Erythroblast (primary cell): ENCODE measurements around the gene MTG2.
A peak's percentile ranks its signal among the peaks of the same experiment; 100 is the strongest.

Experiments used
- DNase-seq, 2 experiments: peaks; one replicate each; lab custom pipeline; 2025; lab: John Stamatoyannopoulos, UW
- GATA1 ChIP-seq: IDR thresholded peaks from 2 replicates; pipeline ENCODE4 v1.6.1; 2011; ENCODE audit warnings: low read depth, mild to moderate bottlenecking, control low read depth, low read length, moderate library complexity
- POLR2A ChIP-seq: IDR thresholded peaks from 2 replicates; pipeline ENCODE4 v1.6.1; 2011; ENCODE audit warnings: mild to moderate bottlenecking, low read length

The MTG2 gene, protein sequence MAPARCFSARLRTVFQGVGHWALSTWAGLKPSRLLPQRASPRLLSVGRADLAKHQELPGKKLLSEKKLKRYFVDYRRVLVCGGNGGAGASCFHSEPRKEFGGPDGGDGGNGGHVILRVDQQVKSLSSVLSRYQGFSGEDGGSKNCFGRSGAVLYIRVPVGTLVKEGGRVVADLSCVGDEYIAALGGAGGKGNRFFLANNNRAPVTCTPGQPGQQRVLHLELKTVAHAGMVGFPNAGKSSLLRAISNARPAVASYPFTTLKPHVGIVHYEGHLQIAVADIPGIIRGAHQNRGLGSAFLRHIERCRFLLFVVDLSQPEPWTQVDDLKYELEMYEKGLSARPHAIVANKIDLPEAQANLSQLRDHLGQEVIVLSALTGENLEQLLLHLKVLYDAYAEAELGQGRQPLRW

DNA sequence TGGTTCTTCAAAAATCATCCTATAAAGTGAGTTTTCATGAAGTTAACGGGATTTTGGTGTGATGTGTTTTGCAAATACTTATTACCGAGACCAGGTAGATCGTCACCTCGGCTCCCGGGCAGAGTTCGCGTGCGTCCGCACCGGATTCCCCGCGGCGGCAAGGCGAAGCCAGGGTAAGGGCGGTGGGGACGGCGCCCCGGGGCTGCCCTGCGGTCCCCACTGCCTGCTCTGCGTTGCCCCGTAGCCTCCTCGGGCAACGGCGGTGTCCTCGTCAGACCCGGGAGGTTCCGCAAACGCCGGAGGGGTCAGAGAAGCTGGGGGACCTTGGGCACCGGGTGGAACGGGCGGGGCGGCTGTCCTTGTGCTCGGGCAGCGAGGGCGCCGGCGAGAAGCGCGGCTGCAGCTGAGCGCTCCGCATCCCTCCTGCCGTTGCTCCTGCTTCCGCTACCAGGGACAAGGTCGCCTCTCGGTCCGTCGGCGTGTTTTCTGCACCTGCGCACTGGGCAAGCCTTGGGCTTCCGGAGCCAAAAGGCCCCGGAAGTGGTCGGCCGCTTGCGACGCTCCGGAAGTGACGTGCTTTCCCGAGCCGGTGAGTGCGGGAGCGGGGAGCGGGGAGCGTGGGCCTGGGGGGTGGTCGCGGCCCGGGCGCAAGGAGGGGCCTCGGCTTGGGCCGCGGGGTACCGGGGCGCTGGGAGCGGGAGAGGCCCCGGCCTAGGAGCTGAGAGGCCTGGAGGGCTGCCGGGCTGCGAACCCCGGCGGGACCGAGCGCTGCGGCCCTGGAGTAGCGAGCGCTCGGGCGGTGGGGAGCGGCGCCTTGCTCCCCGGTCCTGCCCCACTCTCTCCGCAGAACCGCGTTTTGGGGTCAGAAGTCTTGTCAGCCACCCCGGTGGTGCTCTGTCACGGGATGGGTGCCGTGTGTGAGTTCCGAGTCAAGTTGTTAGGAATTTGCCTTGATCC is at the start of gene MTG2:
Gene MTG2 (plus strand): TSS at position 560 of the 957 bp plus-strand sequence. CDS start 10,393 bp downstream, outside the sequence.
- DNase-seq, result peak; percentile 97
- TF ChIP-seq GATA1 (no peak), POLR2A (peak; percentile 95)

DNA sequence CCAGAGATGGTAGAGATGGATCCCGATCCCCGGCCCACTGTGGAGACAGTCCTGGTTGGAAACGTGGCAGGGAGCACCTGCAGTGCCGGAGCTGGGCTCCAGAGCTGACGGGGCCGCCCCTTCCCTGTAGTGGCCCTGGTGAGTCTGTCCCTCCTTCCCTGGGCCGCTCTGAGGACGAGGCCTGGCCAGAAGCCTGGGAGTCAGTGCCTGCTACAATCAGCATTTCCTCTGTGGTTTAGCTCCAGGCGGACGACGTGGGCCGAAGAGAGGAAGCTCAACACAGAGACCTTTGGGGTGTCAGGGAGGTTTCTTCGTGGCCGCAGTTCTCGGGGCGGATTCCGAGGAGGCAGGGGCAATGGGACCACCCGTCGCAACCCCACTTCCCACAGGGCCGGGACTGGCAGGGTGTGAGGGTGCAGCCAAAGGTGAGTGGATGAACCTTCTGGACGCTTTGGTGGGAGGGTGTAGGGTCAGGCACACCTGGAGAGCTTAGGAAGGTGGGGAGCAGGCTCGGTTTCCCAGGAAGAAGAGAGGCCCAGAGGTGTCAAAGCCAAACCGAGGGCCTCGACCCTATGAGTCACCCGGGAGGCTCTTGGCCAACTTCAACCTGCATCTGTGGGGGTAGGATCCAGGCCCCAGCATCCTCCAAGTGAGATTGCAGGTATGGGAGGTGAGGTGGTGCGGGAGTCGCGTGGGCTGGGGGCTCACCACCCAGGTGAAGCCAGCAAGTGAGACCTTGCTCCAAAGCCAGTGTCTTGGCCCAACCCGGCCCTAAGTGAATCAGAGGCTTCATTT is 49.6 kb upstream of the MTG2 start:
- TF ChIP-seq GATA1, result no peak
- TF ChIP-seq POLR2A, result no peak
- no peak for DNase-seq

DNA sequence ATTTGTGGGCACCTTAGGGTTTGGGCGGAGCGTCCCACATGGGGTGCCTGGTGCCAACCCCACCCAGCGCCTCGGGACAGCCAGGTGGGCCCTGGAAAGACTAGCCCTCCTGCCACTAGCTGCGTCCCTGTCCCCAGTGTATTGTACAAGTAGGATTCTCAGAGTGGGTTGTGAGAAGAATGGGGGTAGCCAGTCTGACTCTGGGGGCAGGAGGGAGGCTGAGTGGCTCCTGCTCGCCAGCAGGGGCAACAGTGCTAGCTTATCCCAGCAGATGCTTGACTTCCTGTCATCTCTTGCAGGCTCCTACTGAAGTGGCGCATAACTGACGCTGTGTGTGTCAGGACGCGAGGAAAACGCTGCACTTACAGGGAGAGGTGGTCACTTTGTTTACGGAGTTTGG is 49.0 kb upstream of the MTG2 start:
- TF ChIP-seq POLR2A, result no peak
- no peak for TF ChIP-seq GATA1
- DNase-seq, result no peak

DNA sequence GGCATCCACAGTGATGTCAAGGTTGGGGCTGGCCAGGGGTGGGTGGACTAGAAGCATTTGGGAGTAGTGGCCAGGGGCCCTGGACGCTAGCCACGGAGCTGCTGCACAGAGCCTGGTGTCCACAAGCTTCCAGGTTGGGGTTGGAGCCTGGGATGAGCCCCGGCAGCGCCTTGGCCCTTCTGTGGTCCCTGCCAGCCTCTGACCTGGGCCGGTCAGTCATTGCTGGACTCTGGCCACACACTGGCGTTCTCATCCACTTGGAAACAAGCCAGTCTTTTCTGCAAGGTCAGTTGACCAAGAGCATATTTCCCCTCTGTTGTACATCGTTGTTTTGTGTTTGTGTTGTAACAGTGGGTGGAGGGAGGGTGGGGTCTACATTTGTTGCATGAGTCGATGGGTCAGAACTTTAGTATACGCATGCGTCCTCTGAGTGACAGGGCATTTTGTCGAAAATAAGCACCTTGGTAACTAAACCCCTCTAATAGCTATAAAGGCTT is 48.0 kb upstream of the MTG2 start:
- no peak for DNase-seq
- TF ChIP-seq POLR2A (no peak), GATA1 (no peak)

DNA sequence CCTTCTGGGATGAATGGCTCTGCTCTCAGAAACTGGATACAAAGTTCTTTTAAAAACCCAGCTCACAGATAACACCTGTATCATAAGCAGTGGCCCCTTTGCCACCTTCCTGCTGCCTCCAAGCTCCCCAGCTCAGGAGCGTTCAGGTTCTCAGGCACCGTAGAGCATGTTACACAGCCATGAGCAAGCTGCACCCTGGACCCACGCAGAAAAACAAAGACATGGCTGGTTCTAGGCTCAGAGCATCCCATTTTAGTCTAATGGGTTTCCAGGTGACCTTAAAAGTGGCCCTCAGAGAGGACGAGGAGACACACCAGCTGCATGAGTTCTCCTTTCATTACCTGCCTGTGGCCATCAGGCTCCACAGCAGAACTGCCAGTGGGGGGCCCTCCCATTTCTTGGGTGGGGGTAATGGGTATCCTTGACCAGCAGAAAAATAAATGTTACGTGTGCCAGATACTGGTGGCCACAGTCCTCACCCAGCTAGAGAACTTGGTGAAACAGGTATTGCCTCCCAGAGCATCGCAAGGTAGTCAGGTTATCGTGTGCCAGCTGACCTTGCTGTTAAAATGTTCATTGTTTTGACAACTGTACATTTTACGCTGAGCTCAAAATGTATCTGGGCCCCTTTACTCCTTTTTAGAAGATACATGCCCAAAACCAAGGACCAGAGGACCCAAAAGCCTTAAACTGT is 47.1 kb upstream of the MTG2 start:
- no peak for DNase-seq
- TF ChIP-seq GATA1 (no peak), POLR2A (peak; percentile 1)

DNA sequence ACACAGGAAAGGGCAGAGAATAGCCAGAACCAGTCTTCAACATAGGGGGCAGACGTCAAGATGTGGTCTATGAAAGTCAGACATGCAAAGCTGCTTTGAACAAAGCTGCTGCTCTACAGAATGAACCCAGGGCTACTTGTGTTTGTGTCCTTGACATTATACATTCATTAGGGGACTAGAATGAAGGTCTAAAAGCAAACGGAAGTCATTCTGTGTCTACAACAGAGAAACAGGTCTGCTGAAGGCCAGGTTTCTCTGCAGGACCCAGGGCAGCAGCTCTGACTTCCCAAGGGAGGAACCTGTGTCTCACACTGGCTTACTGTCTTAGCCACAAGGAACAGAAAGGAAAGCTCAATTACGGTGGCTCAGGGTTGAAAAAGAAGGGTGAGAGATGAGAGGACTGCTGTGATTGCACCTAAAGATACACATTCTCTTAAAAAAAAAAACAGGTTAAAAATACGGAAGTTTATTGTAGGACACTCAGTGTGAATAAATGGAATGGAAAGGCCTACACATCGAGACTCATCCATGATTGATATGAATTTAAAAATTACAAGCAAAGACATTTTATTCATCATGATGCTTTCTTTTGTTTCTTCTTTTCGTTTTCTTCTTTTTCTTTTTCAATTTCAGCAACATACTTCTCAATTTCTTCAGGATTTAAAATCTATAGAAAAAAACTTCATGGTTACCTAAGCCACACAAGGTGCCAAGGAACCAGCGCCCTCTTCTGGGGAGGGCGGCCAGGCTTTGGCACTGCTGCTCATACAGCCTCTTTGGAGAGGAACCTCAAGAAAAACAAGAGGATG is 46.3 kb upstream of the MTG2 start:
- peak; percentile 72 to 83 for DNase-seq
- TF ChIP-seq POLR2A (peak; percentile 12), GATA1 (no peak)

DNA sequence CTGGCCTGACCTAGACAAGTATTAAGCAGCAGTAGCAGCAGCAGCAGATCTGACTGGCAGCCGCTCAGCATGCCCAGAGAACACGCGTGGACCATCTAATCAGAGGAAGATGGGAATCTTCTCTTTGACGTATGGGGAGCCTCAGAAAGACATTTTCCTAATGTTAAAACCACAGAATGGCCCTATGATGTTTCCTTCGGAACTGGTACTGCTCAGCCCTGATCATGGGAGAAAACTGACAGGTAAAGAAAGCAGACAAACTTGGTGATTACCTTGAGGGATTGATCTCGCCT is 45.8 kb upstream of the MTG2 start:
- TF ChIP-seq POLR2A, result no peak
- TF ChIP-seq GATA1, result no peak
- DNase-seq, result no peak

DNA sequence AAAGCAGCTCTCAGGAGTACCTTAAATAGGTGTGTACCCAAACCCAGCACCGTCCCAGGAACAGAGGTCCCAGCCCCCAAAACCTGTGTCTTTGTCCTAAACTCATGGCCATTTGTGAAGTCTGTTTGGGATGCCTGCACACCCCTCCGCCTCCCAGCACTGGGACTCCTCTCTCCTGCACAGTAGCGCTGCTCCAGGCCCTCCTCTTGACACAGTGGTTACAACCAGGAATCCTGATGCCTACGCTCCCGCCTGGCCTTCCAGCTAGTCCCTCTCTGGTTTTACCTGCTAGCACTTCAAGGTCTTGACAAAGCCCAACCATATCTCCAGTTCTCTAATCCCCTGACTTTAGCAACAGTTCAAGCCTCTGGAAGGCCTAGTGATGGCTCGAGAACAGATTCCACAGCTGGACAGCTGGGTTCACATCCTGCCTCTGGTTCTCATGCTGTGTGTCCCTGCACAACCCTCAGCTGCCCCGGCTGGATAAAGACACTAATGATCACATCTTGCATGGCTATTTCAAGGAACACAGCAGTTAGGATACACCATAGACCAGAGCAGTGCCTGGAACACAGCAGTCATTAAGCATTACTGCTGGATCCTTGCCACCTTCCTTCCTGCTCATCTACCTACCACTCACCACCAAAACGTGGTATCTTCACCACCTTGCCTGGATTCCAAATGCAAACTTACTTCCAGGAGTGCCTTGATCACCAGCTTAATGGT is 45.2 kb upstream of the MTG2 start:
- no peak for TF ChIP-seq POLR2A
- no peak for TF ChIP-seq GATA1
- DNase-seq, result no peak

DNA sequence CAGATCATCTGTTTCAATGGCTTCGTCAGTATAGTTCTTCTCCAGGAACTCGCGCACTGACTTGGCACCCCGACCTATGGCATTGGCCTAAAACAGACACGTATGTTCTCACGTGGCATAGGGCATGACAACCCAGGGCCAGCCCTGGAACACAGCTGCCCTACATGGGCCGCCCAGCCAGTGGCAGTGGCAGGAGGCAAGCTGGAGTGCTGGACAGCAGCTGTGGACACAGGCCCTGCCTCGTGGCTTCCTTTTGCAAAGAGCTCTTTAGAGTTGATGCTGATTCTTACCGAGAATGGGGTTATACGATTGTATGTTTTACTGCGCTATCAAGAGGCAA is 44.7 kb upstream of the MTG2 start:
- TF ChIP-seq GATA1, result no peak
- no peak for TF ChIP-seq POLR2A
- no peak for DNase-seq

DNA sequence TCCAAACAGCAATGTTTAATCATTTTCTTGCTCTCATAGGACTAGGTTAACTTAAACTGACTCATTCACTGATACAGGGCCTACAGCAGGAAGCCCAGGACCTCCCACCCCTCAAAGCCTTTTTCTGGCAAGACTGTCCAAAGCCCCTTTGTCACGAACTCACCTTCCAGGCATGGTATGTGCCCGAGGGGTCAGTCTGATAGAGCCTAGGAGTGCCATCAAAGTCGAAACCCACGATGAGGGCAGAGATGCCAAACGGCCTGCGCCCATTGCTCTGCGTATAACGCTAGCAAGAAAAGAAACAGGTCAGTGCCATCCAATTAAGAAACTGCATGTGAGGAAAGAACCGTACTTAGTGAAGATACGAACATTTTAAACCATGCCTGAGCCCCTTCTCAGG is 43.9 kb upstream of the MTG2 start:
- TF ChIP-seq POLR2A (no peak), GATA1 (no peak)
- no peak for DNase-seq

DNA sequence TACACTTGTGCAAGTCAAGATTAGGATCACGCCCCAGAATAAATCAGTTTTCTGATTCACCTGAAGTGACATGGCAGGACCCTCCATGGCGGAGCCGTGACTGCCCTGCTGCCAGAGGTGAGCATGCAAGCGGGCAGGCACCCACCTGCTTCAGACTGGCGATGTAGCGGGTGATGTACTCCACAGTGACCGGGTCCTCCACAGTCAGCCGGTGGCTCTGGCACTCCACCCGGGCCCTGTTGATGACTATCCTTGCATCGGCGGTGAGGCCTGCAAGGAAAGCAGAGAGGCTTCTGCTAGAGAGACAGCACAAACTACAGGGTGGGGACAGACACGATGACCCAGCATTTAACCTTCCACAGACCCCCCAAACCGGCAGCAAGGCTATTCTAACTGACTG is 43.2 kb upstream of the MTG2 start:
- no peak for DNase-seq
- no peak for TF ChIP-seq GATA1
- no peak for TF ChIP-seq POLR2A
